ENCODE data around the gene STXBP6. TPM values are rescaled to one million over a fixed set of nuclear protein-coding genes. Genes with fewer than 3 reads are reported as not detected.
"Not testable (repeated sequence)": the region's sequence is repeated elsewhere in the genome, so short reads cannot be mapped to it uniquely, and the experiment has no call there.

Gene STXBP6
- total RNA-seq, 2 donors from 2014 or later, result not detected

- Mint-ChIP-seq H3K4me3 (no peak overlapping the region), H3K4me1 (ENCODE audit: low read depth in 2 of 2) (no peaks in the 10 kb centered on the region), H3K9me3 (no peaks in the 10 kb centered on the region), H3K27me3 (peaks cover 7 to 13% of the 10 kb centered on the region in 2 donors), H3K27ac (no peak overlapping the region), H3K36me3 (no peaks in the 10 kb centered on the region)
- ATAC-seq, result no peak
- no peak for DNase-seq (ENCODE audit: low spot score)
Measured at GRCh38 chr14:24938593-24938992, 111.4 kb downstream of the STXBP6 start.

GRCh38 chr14:24937300-24937699, 112.6 kb downstream of the STXBP6 start:
- Mint-ChIP-seq H3K27me3 (peaks cover 11 to 22% of the 10 kb centered on the region in 2 donors), H3K27ac (no peak overlapping the region), H3K9me3 (no peaks in the 10 kb centered on the region), H3K4me3 (no peak overlapping the region), H3K36me3 (no peaks in the 10 kb centered on the region), H3K4me1 (ENCODE audit: low read depth in 2 of 2) (no peaks in the 10 kb centered on the region)
- no peak for ATAC-seq
- no peak for DNase-seq (ENCODE audit: low spot score)

- peaks cover 12 to 24% of the 10 kb centered on the region in 2 donors for H3K27me3 Mint-ChIP-seq
- DNase-seq (ENCODE audit: low spot score); ATAC-seq: not testable (repeated sequence)
Measured at GRCh38 chr14:24936773-24937172, 113.2 kb downstream of the STXBP6 start.

GRCh38 chr14:24935796-24936195, 114.2 kb downstream of the STXBP6 start:
- no peaks in the 10 kb centered on the region for H3K9me3 Mint-ChIP-seq
- ATAC-seq, result no peak
- H3K27me3 Mint-ChIP-seq, result peaks cover 17 to 30% of the 10 kb centered on the region in 2 donors
- H3K36me3 Mint-ChIP-seq, result no peaks in the 10 kb centered on the region
- H3K4me3 Mint-ChIP-seq, result no peak overlapping the region
- no peak for DNase-seq (ENCODE audit: low spot score)
- no peaks in the 10 kb centered on the region for H3K4me1 Mint-ChIP-seq (ENCODE audit: low read depth in 2 of 2)
- H3K27ac Mint-ChIP-seq, result no peak overlapping the region

More at GRCh38 chr14:24936773-24937172, 113.2 kb downstream of the STXBP6 start:
- H3K36me3 Mint-ChIP-seq; H3K4me1 Mint-ChIP-seq (ENCODE audit: low read depth in 2 of 2); H3K27ac Mint-ChIP-seq; H3K4me3 Mint-ChIP-seq; H3K9me3 Mint-ChIP-seq: not testable (repeated sequence)

- Mint-ChIP-seq H3K9me3 (no peaks in the 10 kb centered on the region), H3K4me1 (ENCODE audit: low read depth in 2 of 2) (no peaks in the 10 kb centered on the region), H3K27me3 (peaks cover 18 to 34% of the 10 kb centered on the region in 2 donors), H3K27ac (no peak overlapping the region), H3K4me3 (no peak overlapping the region), H3K36me3 (no peaks in the 10 kb centered on the region)
- DNase-seq (ENCODE audit: low spot score) (no peak), ATAC-seq (no peak)
Measured at GRCh38 chr14:24928386-24928900, 121.5 kb downstream of the STXBP6 start.

- ATAC-seq, result no peak
- peaks cover 18 to 30% of the 10 kb centered on the region in 2 donors for H3K27me3 Mint-ChIP-seq
- no peak overlapping the region for H3K27ac Mint-ChIP-seq
- H3K4me3 Mint-ChIP-seq, result no peak overlapping the region
- no peaks in the 10 kb centered on the region for H3K9me3 Mint-ChIP-seq
- H3K36me3 Mint-ChIP-seq, result no peaks in the 10 kb centered on the region
- DNase-seq (ENCODE audit: low spot score), result no peak
- H3K4me1 Mint-ChIP-seq (ENCODE audit: low read depth in 2 of 2), result no peaks in the 10 kb centered on the region
Measured at GRCh38 chr14:24927809-24928208, 122.1 kb downstream of the STXBP6 start.

GRCh38 chr14:24925771-24926374, 124.1 kb downstream of the STXBP6 start:
- Mint-ChIP-seq H3K27me3 (peaks cover 16 to 30% of the 10 kb centered on the region in 2 donors), H3K27ac (no peak overlapping the region), H3K4me3 (no peak overlapping the region), H3K36me3 (no peaks in the 10 kb centered on the region), H3K4me1 (ENCODE audit: low read depth in 2 of 2) (no peaks in the 10 kb centered on the region), H3K9me3 (no peaks in the 10 kb centered on the region)
- no peak for DNase-seq (ENCODE audit: low spot score)
- ATAC-seq, result no peak

GRCh38 chr14:24924544-24924943, 125.4 kb downstream of the STXBP6 start:
- H3K4me1 Mint-ChIP-seq (ENCODE audit: low read depth in 2 of 2), result no peaks in the 10 kb centered on the region
- peaks cover 24 to 37% of the 10 kb centered on the region in 2 donors for H3K27me3 Mint-ChIP-seq
- H3K36me3 Mint-ChIP-seq, result no peaks in the 10 kb centered on the region
- H3K27ac Mint-ChIP-seq, result no peak overlapping the region
- no peaks in the 10 kb centered on the region for H3K9me3 Mint-ChIP-seq
- DNase-seq (ENCODE audit: low spot score), result no peak
- no peak overlapping the region for H3K4me3 Mint-ChIP-seq
- ATAC-seq, result no peak

GRCh38 chr14:24921903-24922302, 128.0 kb downstream of the STXBP6 start:
- no peaks in the 10 kb centered on the region for H3K4me1 Mint-ChIP-seq (ENCODE audit: low read depth in 2 of 2)
- DNase-seq (ENCODE audit: low spot score), result no peak
- H3K4me3 Mint-ChIP-seq, result no peak overlapping the region
- ATAC-seq, result no peak
- peaks cover 27 to 45% of the 10 kb centered on the region in 2 donors for H3K27me3 Mint-ChIP-seq
- H3K27ac Mint-ChIP-seq, result no peak overlapping the region
- no peaks in the 10 kb centered on the region for H3K36me3 Mint-ChIP-seq
- no peaks in the 10 kb centered on the region for H3K9me3 Mint-ChIP-seq

GRCh38 chr14:24920265-24921075, 129.5 kb downstream of the STXBP6 start:
- Mint-ChIP-seq H3K9me3 (no peaks in the 10 kb centered on the region), H3K27ac (no peak overlapping the region), H3K4me3 (no peak overlapping the region), H3K36me3 (no peaks in the 10 kb centered on the region), H3K27me3 (peaks cover 35 to 47% of the 10 kb centered on the region in 2 donors), H3K4me1 (ENCODE audit: low read depth in 2 of 2) (no peaks in the 10 kb centered on the region)
- ATAC-seq, result no peak
- no peak for DNase-seq (ENCODE audit: low spot score)

- ATAC-seq, result no peak
Measured at GRCh38 chr14:24918822-24919221, 131.1 kb downstream of the STXBP6 start.

GRCh38 chr14:24915958-24916595, 133.9 kb downstream of the STXBP6 start:
- Mint-ChIP-seq H3K27ac (no peak overlapping the region), H3K9me3 (no peaks in the 10 kb centered on the region), H3K4me1 (ENCODE audit: low read depth in 2 of 2) (no peaks in the 10 kb centered on the region), H3K36me3 (no peaks in the 10 kb centered on the region), H3K4me3 (no peak overlapping the region), H3K27me3 (peaks cover 37 to 38% of the 10 kb centered on the region in 2 donors)
- ATAC-seq (no peak), DNase-seq (ENCODE audit: low spot score) (no peak)

More at GRCh38 chr14:24918822-24919221, 131.1 kb downstream of the STXBP6 start:
- DNase-seq (ENCODE audit: low spot score), result no peak
- peaks cover 41 to 48% of the 10 kb centered on the region in 2 donors for H3K27me3 Mint-ChIP-seq
- no peaks in the 10 kb centered on the region for H3K9me3 Mint-ChIP-seq
- no peaks in the 10 kb centered on the region for H3K4me1 Mint-ChIP-seq (ENCODE audit: low read depth in 2 of 2)
- H3K4me3 Mint-ChIP-seq, result no peak overlapping the region
- H3K36me3 Mint-ChIP-seq, result no peaks in the 10 kb centered on the region
- no peak overlapping the region for H3K27ac Mint-ChIP-seq

- no peak overlapping the region for H3K27ac Mint-ChIP-seq
- no peaks in the 10 kb centered on the region for H3K4me1 Mint-ChIP-seq (ENCODE audit: low read depth in 2 of 2)
- DNase-seq (ENCODE audit: low spot score), result no peak
- no peaks in the 10 kb centered on the region for H3K9me3 Mint-ChIP-seq
- no peak overlapping the region for H3K4me3 Mint-ChIP-seq
- H3K36me3 Mint-ChIP-seq, result no peaks in the 10 kb centered on the region
- H3K27me3 Mint-ChIP-seq, result peaks cover 37 to 45% of the 10 kb centered on the region in 2 donors
- ATAC-seq, result no peak
Measured at GRCh38 chr14:24915403-24915921, 134.5 kb downstream of the STXBP6 start.
